ENCODE results near the gene OR3A2. TPM values are rescaled to one million over a fixed set of nuclear protein-coding genes. Genes with fewer than 3 reads are reported as not detected.
"Not testable (repeated sequence)": the region's sequence is repeated elsewhere in the genome, so short reads cannot be mapped to it uniquely, and the experiment has no call there.

The OR3A2 gene
- polyA plus RNA-seq, 1 donor, result 0.45 TPM

GRCh38 chr17:3282901-3283300, 103.2 kb downstream of the OR3A2 start:
- no peak for DNase-seq

GRCh38 chr17:3276126-3276525, 110.0 kb downstream of the OR3A2 start:
- no peak for DNase-seq

GRCh38 chr17:3271072-3271848, 114.8 kb downstream of the OR3A2 start:
- no peak for DNase-seq

GRCh38 chr17:3260600-3260999, 125.5 kb downstream of the OR3A2 start:
- no peak for DNase-seq

- no peak for DNase-seq
Measured at GRCh38 chr17:3260163-3260562, 125.9 kb downstream of the OR3A2 start.

- no peak for DNase-seq
Measured at GRCh38 chr17:3256575-3256974, 129.5 kb downstream of the OR3A2 start.

- DNase-seq, result not testable (repeated sequence)
Measured at GRCh38 chr17:3249013-3249412, 137.1 kb downstream of the OR3A2 start.

- not testable (repeated sequence) for DNase-seq
Measured at GRCh38 chr17:3244841-3245240, 141.3 kb downstream of the OR3A2 start.

GRCh38 chr17:3241044-3241443, 145.1 kb downstream of the OR3A2 start:
- not testable (repeated sequence) for DNase-seq

GRCh38 chr17:3238685-3239084, 147.4 kb downstream of the OR3A2 start:
- DNase-seq, result peak; percentile 1

GRCh38 chr17:3232300-3232699, 153.8 kb downstream of the OR3A2 start:
- not testable (repeated sequence) for DNase-seq

Other genes starting within 250 kb of the OR3A2 start
- not detected for gene OR1A2, start 188.8 kb downstream of the OR3A2 start, polyA plus RNA-seq (ENCODE audit: insufficient read length)
- gene OR1A1, start 178.6 kb downstream of the OR3A2 start, polyA plus RNA-seq (ENCODE audit: insufficient read length), result 0.06 TPM
- not detected for gene OR3A1, start 87.9 kb downstream of the OR3A2 start, polyA plus RNA-seq (ENCODE audit: insufficient read length)
- gene OR1E1, start 12.1 kb upstream of the OR3A2 start, polyA plus RNA-seq (ENCODE audit: insufficient read length), result not detected
- gene OR3A3, start 25.1 kb upstream of the OR3A2 start, polyA plus RNA-seq (ENCODE audit: insufficient read length), result not detected
- gene OR1E2, start 47.5 kb upstream of the OR3A2 start, polyA plus RNA-seq (ENCODE audit: insufficient read length), result not detected
- 0.32 TPM for gene SPATA22, start 85.5 kb upstream of the OR3A2 start, polyA plus RNA-seq (ENCODE audit: insufficient read length)
- 4.0 TPM for gene ASPA, start 89.7 kb upstream of the OR3A2 start, polyA plus RNA-seq (ENCODE audit: insufficient read length)
- gene TRPV3, start 171.5 kb upstream of the OR3A2 start, polyA plus RNA-seq (ENCODE audit: insufficient read length), result 1.2 TPM
- gene TRPV1, start 223.1 kb upstream of the OR3A2 start, polyA plus RNA-seq (ENCODE audit: insufficient read length), result 7.5 TPM
- 7.7 TPM for gene SHPK, start 249.9 kb upstream of the OR3A2 start, polyA plus RNA-seq (ENCODE audit: insufficient read length)

All from hindlimb muscle (tissue), 1 donor.